Immature natural killer cell (primary cell): Measurements from ENCODE around the gene ESPN. TPM values are rescaled to one million over a fixed set of nuclear protein-coding genes. Genes with fewer than 3 reads are reported as not detected.

Experiments
- polyA plus RNA-seq, 3 donors: library from polyadenylated mRNA; unstranded; fragments of 300-500 nt; fragmentation: Illumina TruSeq; gene quantifications; one replicate each; pipeline ENCODE4 v1.2.3, GENCODE V29; 2021

The ESPN gene
- polyA plus RNA-seq, 3 donors from 2014 or later: not detected

Other genes with a start within 250 kb of the ESPN start
- under 1 TPM in 1 of 3 donors, not detected in 2; 0.12 TPM for gene CHD5, start 244.5 kb upstream of the ESPN start, polyA plus RNA-seq
- 100 to 1,000 TPM in 2 of 3 donors, 10 to 100 TPM in 1; 62.3 to 129 (median 124) TPM for gene RPL22, start 225.2 kb upstream of the ESPN start, polyA plus RNA-seq
- 1 to 10 TPM in 1 of 3 donors, under 1 TPM in 1, not detected in 1; 0.19 to 3.0 TPM for gene RNF207, start 218.7 kb upstream of the ESPN start, polyA plus RNA-seq
- gene ICMT, start 188.8 kb upstream of the ESPN start, polyA plus RNA-seq: 10 to 100 TPM; 17.3 to 30.7 (median 20.4) TPM
- gene HES3, start 180.6 kb upstream of the ESPN start, polyA plus RNA-seq: not detected
- gene GPR153, start 163.7 kb upstream of the ESPN start, polyA plus RNA-seq: 1 to 10 TPM in 1 of 3 donors, under 1 TPM in 2; 0.58 to 1.5 (median 0.68) TPM
- 10 to 100 TPM; 26.7 to 31.2 (median 28.9) TPM for gene ACOT7, start 31.0 kb upstream of the ESPN start, polyA plus RNA-seq
- not detected for gene HES2, start 4.9 kb upstream of the ESPN start, polyA plus RNA-seq
- gene TNFRSF25, start 41.4 kb downstream of the ESPN start, polyA plus RNA-seq: 10 to 100 TPM in 1 of 3 donors, 1 to 10 TPM in 2; 3.1 to 15.3 (median 9.8) TPM
- under 1 TPM in 1 of 3 donors, not detected in 2; 0.08 TPM for gene PLEKHG5, start 66.9 kb downstream of the ESPN start, polyA plus RNA-seq
- 10 to 100 TPM in 1 of 3 donors, 1 to 10 TPM in 2; 4.3 to 18.2 (median 8.4) TPM for gene NOL9, start 129.7 kb downstream of the ESPN start, polyA plus RNA-seq
- gene TAS1R1, start 130.5 kb downstream of the ESPN start, polyA plus RNA-seq: under 1 TPM in 1 of 3 donors, not detected in 2; 0.16 TPM
- gene ZBTB48, start 155.2 kb downstream of the ESPN start, polyA plus RNA-seq: 10 to 100 TPM in 2 of 3 donors, 1 to 10 TPM in 1; 8.3 to 25.9 (median 20.9) TPM
- gene KLHL21, start 178.1 kb downstream of the ESPN start, polyA plus RNA-seq: 10 to 100 TPM in 1 of 3 donors, 1 to 10 TPM in 2; 7.6 to 19.7 (median 9.2) TPM
- 1 to 10 TPM; 1.2 to 5.7 (median 2.9) TPM for gene PHF13, start 189.0 kb downstream of the ESPN start, polyA plus RNA-seq
- 10 to 100 TPM; 19.4 to 28.4 (median 28.0) TPM for gene THAP3, start 200.1 kb downstream of the ESPN start, polyA plus RNA-seq